ENCODE measurements around the gene CYBC1.

The CYBC1 gene

DNA sequence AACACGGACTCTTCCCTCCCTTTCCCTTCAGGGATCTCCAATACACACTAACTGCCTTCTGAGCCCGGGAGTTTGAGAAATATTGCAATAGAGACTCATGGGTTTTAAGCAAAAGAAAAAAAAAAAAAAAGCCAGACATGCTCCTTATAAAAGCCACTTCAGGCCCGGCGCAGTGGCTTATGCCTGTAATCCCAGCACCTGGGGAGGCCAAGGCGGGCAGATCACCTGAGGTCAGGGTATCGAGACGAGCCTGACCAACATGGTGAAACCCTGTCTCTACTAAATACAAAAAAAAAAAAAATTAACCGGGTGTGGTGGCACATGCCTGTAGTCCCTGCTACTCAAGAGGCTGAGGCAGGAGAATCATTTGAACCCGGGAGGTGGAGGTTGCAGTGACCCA, 34.8 kb downstream of the CYBC1 start (continued):
- TF ChIP-seq PRDM10 (tag by site-specific recombination; IDR thresholded peaks at IDR 0.05), result no peak
- no peak for TF ChIP-seq ZNF266 (tag by site-specific recombination; IDR thresholded peaks at IDR 0.05; ENCODE audit: low read depth)
- no peak for TF ChIP-seq REPIN1 (tag by site-specific recombination; IDR thresholded peaks at IDR 0.05; ENCODE audit: low read depth)
- no peak for TF ChIP-seq ZNF792 (tag by site-specific recombination; IDR thresholded peaks at IDR 0.05)
- TF ChIP-seq ZNF138 (tag by site-specific recombination; IDR thresholded peaks at IDR 0.05; ENCODE audit: borderline replicate concordance), result no peak
- TF ChIP-seq ZNF843 (tag by site-specific recombination; IDR thresholded peaks at IDR 0.05), result no peak

DNA sequence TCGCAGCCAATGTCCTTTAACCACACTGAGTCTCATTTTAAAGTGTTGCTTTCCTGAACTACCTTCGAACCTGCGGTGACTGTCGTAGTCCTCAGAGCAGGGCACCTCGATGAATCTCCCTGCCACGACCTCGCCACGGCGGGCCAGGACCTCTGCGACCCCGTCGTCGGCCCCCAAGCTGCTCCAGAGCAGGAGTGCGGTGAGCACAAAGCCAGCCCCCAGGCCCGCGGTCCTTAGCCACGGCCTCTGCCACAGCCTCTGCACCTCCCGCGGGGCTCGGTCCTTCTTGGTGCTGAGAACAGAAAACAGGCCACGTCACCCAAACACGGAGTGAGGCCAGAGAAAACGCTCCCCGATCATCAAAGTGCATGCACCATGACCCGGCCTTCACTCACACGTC, 35.2 kb downstream of the CYBC1 start:
- H3K9me3 ChIP-seq (ENCODE audit: control insufficient read depth, insufficient read depth, low read depth, low read length), result no peaks in the 10 kb centered on the region
- ChIA-PET POLR2A (no interaction called here), CTCF (interaction anchor here (0.5 to 1.1 kb wide), 6 partner anchors 8 to 385 kb away, joined by 3 to 11 read pairs (median 4); no protein-coding TSS in a partner anchor)
- H3K4me1 ChIP-seq (ENCODE audit: control insufficient read depth, insufficient read depth, low read length), result peaks cover 12% of the 10 kb centered on the region
- TF ChIP-seq FEZF1 (tag by site-specific recombination; IDR thresholded peaks at IDR 0.05) (no peak), REPIN1 (tag by site-specific recombination; IDR thresholded peaks at IDR 0.05; ENCODE audit: low read depth) (no peak), ZBTB7A (tag by site-specific recombination; IDR thresholded peaks at IDR 0.05; ENCODE audit: low read depth) (no peak), ZNF660 (tag by site-specific recombination; IDR thresholded peaks at IDR 0.05) (no peak), ZNF747 (tag by site-specific recombination; IDR thresholded peaks at IDR 0.05) (no peak), HIC1 (tag by site-specific recombination; IDR thresholded peaks at IDR 0.05) (no peak), ZXDB (tag by site-specific recombination; IDR thresholded peaks at IDR 0.05) (no peak), ZNF155 (tag by site-specific recombination; IDR thresholded peaks at IDR 0.05) (no peak), ZNF404 (tag by site-specific recombination; IDR thresholded peaks at IDR 0.05) (no peak)
- TF ChIP-seq, protein P1, sequence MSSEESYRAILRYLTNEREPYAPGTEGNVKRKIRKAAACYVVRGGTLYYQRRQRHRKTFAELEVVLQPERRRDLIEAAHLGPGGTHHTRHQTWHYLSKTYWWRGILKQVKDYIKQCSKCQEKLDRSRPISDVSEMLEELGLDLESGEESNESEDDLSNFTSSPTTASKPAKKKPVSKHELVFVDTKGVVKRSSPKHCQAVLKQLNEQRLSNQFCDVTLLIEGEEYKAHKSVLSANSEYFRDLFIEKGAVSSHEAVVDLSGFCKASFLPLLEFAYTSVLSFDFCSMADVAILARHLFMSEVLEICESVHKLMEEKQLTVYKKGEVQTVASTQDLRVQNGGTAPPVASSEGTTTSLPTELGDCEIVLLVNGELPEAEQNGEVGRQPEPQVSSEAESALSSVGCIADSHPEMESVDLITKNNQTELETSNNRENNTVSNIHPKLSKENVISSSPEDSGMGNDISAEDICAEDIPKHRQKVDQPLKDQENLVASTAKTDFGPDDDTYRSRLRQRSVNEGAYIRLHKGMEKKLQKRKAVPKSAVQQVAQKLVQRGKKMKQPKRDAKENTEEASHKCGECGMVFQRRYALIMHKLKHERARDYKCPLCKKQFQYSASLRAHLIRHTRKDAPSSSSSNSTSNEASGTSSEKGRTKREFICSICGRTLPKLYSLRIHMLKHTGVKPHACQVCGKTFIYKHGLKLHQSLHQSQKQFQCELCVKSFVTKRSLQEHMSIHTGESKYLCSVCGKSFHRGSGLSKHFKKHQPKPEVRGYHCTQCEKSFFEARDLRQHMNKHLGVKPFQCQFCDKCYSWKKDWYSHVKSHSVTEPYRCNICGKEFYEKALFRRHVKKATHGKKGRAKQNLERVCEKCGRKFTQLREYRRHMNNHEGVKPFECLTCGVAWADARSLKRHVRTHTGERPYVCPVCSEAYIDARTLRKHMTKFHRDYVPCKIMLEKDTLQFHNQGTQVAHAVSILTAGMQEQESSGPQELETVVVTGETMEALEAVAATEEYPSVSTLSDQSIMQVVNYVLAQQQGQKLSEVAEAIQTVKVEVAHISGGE (tag by site-specific recombination; conservative IDR thresholded peaks at IDR 0.05; ENCODE audit: low read depth), result no peak
- H3K4me3 ChIP-seq (ENCODE audit: low read depth, low read length), result no peak overlapping the region
- peaks cover 9 to 18% of the 10 kb centered on the region in 2 experiments for H3K36me3 ChIP-seq (ENCODE audit: control insufficient read depth in 2 of 2, insufficient read depth in 1 of 2, low read length in 2 of 2)
- no peak overlapping the region for H3K27ac ChIP-seq (ENCODE audit: extremely low read depth, low read depth, low read length)
